AML-193 (cell line): Measurements from ENCODE around the gene ZBTB7C.

Experiments
- DNase-seq, 2 experiments: peaks; one replicate each; lab custom pipeline; 2025; lab: John Stamatoyannopoulos, UW

The ZBTB7C gene

GRCh38 chr18:48418539-48419276 is 9.5 kb upstream of the ZBTB7C start:
- DNase-seq, result no peak

- DNase-seq, result no peak
Measured at GRCh38 chr18:48417985-48418384, 8.8 kb upstream of the ZBTB7C start.

DNA sequence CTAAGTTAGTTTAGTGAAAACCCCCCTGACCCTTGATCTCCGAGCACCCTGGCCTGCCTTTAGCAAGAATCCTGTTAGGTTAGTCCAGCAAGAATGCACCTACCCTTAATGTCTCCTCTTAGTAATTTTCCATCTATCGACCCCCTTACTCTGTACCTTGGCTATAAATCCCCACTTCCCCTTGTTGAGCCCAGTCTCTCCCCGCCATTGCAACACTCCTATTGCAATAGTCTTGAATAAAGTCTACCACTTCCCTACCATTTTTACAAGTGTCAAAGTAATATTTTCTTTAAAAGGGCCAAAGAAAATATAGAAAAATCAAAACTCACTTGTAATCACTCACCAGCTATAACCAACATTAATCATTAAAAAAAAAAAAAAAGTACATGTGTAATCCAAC is 4.2 kb upstream of the ZBTB7C start:
- DNase-seq, result no peak

DNA sequence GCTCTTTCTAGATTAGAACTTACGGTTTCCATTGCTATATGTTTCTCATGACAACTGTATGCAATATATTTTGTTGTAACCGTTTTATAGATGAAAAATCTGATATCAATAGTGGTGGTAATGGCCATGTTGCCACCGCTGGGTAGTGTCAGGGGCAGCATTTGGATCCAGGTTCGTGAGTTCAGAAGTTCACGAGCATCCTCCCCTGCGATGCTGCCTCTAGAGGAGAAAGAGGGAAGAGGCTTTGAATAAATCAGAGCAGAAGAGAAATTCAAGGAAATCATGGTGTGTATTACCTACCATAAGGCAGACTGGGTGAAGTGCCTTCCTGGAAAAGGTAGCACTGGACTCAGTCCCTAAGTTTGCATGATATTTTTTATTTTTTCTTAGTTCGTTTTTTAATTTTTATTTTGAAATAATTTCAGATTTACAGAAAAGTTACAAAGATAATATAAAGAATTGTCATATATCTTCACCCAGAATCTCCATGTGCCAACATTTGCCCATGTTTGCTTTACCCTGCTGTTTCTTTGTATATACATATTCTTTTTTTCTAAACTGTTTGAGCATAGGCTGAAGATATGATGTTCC is 3.3 kb upstream of the ZBTB7C start:
- peak in 1 of 2 experiments; percentile 32 for DNase-seq

GRCh38 chr18:48410095-48410920 is 1.1 kb upstream of the ZBTB7C start:
- DNase-seq, result peak; percentile 4 to 16

- no peak for DNase-seq
Measured at GRCh38 chr18:48409591-48410094, 460 bp upstream of the ZBTB7C start.

GRCh38 chr18:48408111-48408726 is 964 bp downstream of the ZBTB7C start:
- DNase-seq, result no peak

- no peak for DNase-seq
Measured at GRCh38 chr18:48407358-48407757, 1.8 kb downstream of the ZBTB7C start.

DNA sequence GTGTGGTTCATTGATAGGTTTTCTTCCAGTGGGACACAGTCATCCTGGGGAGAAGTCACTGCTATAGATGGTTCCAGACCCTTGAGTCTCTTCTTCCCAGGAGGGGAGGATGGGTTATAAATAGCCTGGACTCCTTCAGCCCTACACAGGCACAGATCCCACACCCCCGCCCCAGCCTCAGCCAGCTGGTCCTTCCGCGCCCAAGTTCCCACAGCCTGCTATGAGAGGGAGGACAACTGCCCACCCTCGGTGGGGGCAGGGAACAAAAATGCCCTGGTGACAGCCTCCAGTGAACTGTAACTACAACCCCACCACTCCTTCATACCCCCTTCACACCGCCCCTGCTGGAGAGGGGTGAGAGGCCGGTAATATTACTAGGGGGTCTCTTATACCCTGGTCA is 3.2 kb downstream of the ZBTB7C start:
- DNase-seq, result no peak

GRCh38 chr18:48404716-48405507 is 4.3 kb downstream of the ZBTB7C start:
- DNase-seq, result no peak

DNA sequence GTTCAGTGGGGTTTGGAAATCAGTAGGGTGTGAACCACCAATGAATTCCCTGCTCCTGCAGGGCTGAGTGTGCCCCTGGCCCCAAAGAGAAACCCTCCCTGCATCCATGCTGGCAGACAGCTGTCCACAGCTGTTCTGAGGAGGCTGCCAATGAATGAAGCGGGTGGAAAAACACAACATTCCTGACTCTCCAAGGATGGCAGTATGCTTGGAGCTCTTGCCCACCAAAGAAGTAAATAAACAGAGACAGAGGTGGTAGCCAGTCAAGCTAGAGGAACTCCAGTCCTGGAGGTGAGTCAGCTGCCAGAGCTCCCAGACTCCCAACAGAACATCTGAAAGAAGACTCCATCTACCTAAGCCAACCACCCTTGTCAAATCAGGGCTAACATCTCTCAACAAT is 6.2 kb downstream of the ZBTB7C start:
- no peak for DNase-seq

DNA sequence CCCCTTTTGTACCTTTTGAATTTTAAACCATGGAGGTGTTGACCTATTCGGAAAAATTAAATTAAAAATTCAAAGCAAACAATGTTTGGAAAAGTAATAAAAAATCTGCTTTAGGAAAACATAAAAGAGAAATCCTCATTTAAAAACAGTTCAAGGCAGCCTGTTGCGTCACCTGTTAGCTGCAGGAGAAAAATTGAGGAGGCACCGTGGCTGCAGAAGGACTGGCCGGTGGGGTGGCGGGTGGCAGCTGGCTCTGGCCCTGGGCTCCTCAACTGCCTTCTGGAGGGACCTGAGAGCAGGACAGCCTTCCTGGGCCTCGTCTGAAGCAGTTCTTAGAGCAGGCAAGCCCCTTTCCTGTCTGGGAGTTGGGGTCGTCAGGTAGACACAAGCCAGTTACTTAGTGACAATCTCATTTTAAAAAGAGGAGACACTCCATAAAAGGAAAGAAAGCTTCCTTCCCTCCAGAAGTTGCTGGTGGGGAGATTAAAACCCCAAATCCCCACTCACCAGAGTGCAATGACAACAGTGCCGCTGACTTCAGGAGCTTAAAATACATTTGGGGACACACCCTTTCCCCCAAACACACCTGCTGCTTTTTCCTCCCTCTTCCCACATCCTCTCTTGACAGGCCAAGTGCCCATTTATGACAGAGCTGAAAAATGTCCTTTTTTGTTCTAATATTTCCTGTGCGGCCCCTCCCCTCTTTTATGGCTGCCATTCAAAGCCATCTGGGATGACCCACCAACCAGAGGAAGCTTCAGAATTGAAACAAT is 9.7 kb downstream of the ZBTB7C start:
- DNase-seq, result no peak

DNA sequence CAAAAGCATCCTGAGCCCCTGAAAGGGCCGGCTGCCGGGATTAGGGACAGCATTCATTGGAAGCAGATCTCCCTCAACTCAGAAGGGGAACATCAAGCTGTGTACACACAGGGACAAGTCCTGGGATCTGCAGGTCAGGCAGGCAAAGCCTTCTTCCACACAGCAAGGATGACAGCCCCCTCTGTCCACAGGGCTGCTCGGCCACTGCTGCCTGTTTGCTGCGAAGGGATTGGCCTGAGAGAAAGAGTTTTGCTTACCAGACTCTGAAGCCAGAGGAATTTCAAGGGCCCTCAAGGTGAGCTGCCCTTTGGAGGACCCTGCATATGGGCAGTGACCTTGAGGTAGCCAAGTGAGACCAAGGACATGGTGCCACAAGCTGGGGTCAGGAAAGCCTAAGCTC is 11.1 kb downstream of the ZBTB7C start:
- no peak for DNase-seq

DNA sequence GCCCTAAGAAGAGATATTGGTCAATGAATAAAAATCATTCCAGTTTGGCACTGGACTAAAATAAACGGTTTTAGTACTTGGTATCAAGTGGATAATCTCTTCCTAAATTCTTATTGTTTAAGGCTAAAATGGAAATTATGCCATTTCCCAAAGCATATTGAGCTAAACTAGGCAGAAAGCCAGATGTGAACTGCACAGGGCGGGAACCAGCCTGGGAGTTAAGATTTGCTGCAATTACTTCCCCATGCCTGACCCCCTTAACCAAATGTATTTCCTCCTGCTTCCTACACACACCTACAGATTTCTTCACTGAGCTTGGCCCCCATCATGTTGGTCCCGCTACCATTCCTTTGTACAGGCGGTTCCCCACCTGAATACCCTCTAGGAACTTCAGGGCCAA is 12.2 kb downstream of the ZBTB7C start:
- no peak for DNase-seq

DNA sequence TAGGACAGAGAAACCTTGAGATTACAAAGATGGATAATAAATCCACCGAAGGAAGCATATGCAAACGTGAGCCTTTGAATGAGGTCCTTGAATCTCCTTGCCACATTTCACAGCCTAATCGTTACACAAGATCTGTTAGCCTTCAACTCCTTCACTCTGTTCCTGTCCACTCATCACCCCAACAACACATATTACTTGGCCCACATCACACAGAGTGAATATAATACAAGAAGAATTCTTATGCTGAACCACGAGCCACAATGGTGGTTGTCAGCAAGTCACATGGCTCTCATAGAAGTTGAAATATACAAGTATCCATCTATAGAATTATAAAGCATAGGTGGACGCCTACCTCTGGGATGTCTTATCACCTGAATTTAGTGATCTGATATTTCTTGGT is 12.6 kb downstream of the ZBTB7C start:
- no peak for DNase-seq

DNA sequence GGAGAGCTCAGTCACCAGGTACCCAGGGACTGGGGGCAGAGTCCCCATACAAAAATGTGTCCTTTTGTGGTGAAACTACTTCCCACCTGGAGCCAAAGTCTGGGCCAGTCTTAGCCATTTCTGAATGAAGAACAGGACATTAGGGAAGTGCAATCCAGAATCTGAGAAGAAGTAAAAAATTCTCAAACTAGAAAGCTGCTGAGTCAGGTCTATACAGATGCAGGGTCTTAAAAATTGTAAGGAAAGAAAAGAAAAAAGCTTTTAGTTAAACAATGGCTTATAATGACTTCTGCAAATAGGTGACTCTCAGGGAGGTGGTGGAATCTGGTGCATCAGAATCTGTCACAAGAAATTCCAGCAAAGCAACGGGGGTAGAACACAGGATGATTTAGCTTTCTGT is 13.5 kb downstream of the ZBTB7C start:
- DNase-seq, result no peak

GRCh38 chr18:48394176-48394575 is 15.0 kb downstream of the ZBTB7C start:
- DNase-seq, result no peak

DNA sequence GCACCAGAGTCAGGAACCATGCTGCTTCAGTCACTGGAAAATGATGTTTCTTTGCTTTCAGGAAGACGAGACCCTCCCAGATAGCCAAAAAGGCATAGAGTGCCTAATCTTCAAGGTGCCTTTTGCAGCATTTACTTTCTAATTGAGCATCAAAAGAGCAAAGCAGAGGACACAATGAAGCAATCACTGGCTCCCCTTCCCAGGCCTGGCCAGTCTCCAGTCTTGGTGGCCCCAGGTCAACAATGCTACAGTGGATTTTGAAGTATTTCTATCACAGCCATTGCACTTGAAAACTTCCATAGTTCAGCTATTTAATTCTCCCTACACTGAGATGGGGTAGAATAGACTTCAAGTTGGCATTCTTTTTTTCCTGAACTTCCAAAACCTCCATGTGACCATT is 15.4 kb downstream of the ZBTB7C start:
- DNase-seq, result no peak

DNA sequence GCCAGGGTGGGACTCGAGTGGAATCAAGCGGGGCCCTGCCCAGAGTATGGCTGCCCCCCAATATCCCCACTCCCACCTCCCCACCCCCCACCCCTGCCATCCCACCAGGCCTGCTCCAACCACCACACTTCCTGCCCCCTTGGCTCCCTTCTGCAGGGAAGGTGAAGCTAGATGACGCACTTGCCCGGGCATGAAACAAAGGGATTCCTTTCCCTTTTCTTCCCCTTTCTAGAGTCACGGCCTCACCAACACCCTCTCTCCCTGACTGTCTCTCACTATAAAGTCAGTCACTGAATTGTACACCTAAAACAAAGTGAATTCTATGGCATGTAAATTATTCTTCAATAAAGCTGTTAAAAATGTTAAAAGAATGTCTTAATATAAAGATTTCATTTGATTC is 16.0 kb downstream of the ZBTB7C start:
- no peak for DNase-seq

DNA sequence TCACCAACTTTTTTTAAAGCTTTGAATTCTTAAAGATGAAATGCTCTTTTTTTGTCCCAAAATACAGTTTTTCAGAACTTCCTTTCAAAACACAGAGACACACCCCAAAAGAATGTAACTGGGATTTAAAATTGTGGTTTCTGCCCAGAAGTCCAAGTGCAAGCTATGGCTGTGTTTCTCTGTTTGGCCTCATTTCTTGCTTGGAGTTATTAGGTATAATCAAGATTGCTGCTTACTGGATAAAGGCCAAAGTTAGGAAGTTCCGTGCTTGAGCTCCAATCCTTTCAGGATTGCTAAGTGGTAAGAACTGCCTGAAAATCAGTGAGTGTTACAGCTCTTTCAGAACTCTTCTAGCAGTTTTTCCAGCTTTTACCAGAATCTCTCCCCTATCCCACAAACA is 16.9 kb downstream of the ZBTB7C start:
- no peak for DNase-seq

- DNase-seq, result no peak
Measured at GRCh38 chr18:48391868-48392267, 17.3 kb downstream of the ZBTB7C start.
